Kidney (tissue), 14 donors: ENCODE data around the gene CCDC78. TPM values are rescaled to one million over a fixed set of nuclear protein-coding genes. Genes with fewer than 3 reads are reported as not detected.

Source experiments
- DNase-seq, 5 donors: peaks; one replicate each; pipeline ENCODE4 v3.0.0-alpha.2; 2013 to 2020
- FAIRE-seq: peaks from 2 replicates; lab custom pipeline; 2012; peaks lifted over from hg19 to GRCh38; lab: Jason Lieb, UNC
- H3K27ac ChIP-seq, 2 donors: one replicate each; pipeline ENCODE4 v1.7.0; 2013; ENCODE audit warnings: low read depth in 2 of 2, low read length in 2 of 2, inconsistent platforms in 1 of 2
- H3K27me3 ChIP-seq: one replicate; pipeline ENCODE4 v1.7.1; 2013; ENCODE audit warnings: low read length, inconsistent platforms; ENCODE audit not compliant: control insufficient read depth, insufficient read depth
- H3K36me3 ChIP-seq, 3 donors: one replicate each; pipeline versions ENCODE4 v1.7.0 to v1.7.1; 2013; ENCODE audit warnings: low read length in 3 of 3, control low read depth in 1 of 3, inconsistent platforms in 1 of 3; ENCODE audit not compliant: insufficient read depth in 3 of 3, control insufficient read depth in 2 of 3
- H3K4me1 ChIP-seq, 3 donors: one replicate each; pipeline versions ENCODE4 v1.7.0 to v1.7.1; 2013; ENCODE audit warnings: low read length in 3 of 3, inconsistent platforms in 1 of 3, low read depth in 1 of 3; ENCODE audit not compliant: control insufficient read depth in 2 of 3, insufficient read depth in 2 of 3
- H3K4me3 ChIP-seq, 3 donors: one replicate each; pipeline versions ENCODE4 v1.7.0 to v1.8.1; 2013; ENCODE audit warnings: low read length in 3 of 3, control low read depth in 1 of 3, inconsistent platforms in 1 of 3
- H3K9ac ChIP-seq, 3 donors: one replicate each; pipeline versions ENCODE4 v1.7.0 to v1.7.1; 2013; ENCODE audit warnings: low read length in 3 of 3, control low read depth in 1 of 3, inconsistent platforms in 1 of 3
- H3K9me3 ChIP-seq, 3 donors: one replicate each; pipeline versions ENCODE4 v1.7.0 to v1.7.1; 2013; ENCODE audit warnings: low read length in 3 of 3, control low read depth in 1 of 3, inconsistent platforms in 1 of 3; ENCODE audit not compliant: control insufficient read depth in 2 of 3, insufficient read depth in 1 of 3
- intact Hi-C: fragments of 100-400 bp; cut with DNase I; formaldehyde crosslinking; loops from one replicate; pipeline ENCODE4 v1.11.1; 2022
- polyA plus RNA-seq: library from polyadenylated mRNA; stranded (reverse); fragments of 350-450 nt; fragmentation: Illumina TruSeq; extraction: RNeasy Lipid Tissue Mini Kit (QIAGEN cat#74804); gene quantifications from one replicate; pipeline ENCODE4 v1.2.3, GENCODE V29; 2014; ENCODE audit warnings: low read depth, low replicate concordance; ENCODE audit not compliant: insufficient read depth
- total RNA-seq: library from RNA; stranded (reverse); fragmentation: NEBNext Ultra II Directional; extraction: Animal tissue kit (Norgen Biotek cat#: 25700); gene quantifications from one replicate; pipeline ENCODE4 v1.2.1, GENCODE V29; 2021
- TF ChIP-seq, protein P1 (sequence below): IDR thresholded peaks from 3 replicates; pipeline ENCODE4 v1.5.1; 2012; ENCODE audit warnings: mild to moderate bottlenecking, moderate library complexity, borderline replicate concordance; ENCODE audit not compliant: insufficient read depth; ENCODE audit errors: extremely low read depth
- donor health status: control.
- donor health status: control.
- donor health status: control.
- donor health status: control.
- donor health status: control.
- donor health status: DM: yes; HTN: yes; CAD: no.
- donor health status: Normal renal cell carcinoma (clear cell type).

Gene CCDC78
- total and polyA plus RNA-seq, 2 donors from 2014 or later, result 1.3 to 2.6 TPM

DNA sequence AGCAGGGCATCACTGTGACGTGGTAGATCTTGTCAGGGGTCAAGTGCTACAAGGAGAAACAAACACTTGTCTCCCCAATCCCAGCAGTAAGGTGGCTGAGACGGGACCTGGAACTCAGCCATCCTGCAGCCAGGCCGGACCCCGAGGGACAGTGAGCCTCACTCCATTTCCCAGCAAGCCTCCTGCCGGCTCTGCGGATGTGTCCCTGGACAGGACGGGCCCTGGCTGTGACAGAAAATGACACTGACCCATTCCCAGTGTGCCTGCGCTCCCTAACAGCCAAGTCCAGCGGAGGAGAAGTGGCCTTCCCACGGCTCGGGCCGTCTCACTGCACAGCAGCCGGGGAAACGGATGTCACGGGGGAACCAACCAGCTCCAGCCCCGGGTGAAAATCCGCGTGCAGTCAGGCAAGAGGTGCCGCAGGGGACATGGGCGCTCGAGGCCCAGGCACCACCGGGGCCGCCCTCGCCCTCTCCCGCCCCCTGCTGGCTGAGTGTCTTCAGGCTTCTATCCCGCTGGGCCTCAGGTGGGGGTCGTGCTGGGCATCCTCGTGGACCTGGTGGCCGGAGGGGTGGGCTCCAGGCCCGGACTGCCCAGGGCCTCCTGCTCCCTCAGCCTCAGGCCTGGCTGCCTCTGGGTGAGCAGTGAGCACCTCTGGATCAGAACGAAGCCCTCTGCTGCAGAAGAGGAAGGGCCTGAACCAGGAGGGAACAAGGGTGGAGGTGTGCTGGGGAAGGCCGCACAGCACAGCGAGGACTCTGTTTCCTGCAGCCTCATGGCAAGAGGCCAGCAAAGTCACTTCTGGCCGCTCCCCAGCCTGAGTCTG is 7.4 kb upstream of the CCDC78 start:
- Histone ChIP-seq H3K27me3 (no peaks in the 10 kb centered on the region), H3K4me1 (peaks cover 0 to under 1% (median 0%) of the 10 kb centered on the region in 3 donors), H3K9me3 (no peaks in the 10 kb centered on the region), H3K9ac (no peak overlapping the region), H3K4me3 (no peak overlapping the region), H3K27ac (no peak overlapping the region), H3K36me3 (peaks cover 0 to 3% (median 0%) of the 10 kb centered on the region in 3 donors)
- DNase-seq, result peak in 2 of 5 donors; percentile 42 to 73
- intact Hi-C loops, result no loop called here
- FAIRE-seq, result no peak
- TF ChIP-seq, protein P1, sequence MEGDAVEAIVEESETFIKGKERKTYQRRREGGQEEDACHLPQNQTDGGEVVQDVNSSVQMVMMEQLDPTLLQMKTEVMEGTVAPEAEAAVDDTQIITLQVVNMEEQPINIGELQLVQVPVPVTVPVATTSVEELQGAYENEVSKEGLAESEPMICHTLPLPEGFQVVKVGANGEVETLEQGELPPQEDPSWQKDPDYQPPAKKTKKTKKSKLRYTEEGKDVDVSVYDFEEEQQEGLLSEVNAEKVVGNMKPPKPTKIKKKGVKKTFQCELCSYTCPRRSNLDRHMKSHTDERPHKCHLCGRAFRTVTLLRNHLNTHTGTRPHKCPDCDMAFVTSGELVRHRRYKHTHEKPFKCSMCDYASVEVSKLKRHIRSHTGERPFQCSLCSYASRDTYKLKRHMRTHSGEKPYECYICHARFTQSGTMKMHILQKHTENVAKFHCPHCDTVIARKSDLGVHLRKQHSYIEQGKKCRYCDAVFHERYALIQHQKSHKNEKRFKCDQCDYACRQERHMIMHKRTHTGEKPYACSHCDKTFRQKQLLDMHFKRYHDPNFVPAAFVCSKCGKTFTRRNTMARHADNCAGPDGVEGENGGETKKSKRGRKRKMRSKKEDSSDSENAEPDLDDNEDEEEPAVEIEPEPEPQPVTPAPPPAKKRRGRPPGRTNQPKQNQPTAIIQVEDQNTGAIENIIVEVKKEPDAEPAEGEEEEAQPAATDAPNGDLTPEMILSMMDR, result no peak

DNA sequence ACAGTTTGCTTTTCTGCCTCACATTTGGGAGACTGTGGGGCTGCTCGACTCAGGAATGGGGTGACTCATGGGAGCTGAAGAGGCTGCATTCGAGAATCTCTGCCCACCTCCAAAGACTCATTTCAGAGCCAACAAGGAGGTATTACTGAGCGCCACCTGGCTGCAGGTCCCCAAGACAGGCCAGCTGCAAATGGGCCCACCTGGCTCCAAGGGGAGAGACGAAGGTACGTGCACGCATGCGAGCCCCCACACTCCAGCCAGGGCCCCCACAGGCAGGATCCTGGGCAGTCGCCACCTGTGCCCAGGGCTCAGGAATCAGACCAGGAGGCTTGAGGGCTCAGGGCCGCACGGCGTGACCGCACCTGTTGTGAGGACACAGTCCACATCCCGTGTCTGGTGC is 6.7 kb upstream of the CCDC78 start:
- Histone ChIP-seq H3K9ac (no peak overlapping the region), H3K4me3 (no peak overlapping the region), H3K27me3 (no peaks in the 10 kb centered on the region), H3K36me3 (peaks cover 0 to 3% (median 0%) of the 10 kb centered on the region in 3 donors), H3K9me3 (no peaks in the 10 kb centered on the region), H3K27ac (no peak overlapping the region), H3K4me1 (peaks cover 0 to 3% (median 0%) of the 10 kb centered on the region in 3 donors)
- TF ChIP-seq, protein P1, result no peak
- DNase-seq (peak in 1 of 5 donors; percentile 29), FAIRE-seq (no peak)
- intact Hi-C loops, result no loop called here

DNA sequence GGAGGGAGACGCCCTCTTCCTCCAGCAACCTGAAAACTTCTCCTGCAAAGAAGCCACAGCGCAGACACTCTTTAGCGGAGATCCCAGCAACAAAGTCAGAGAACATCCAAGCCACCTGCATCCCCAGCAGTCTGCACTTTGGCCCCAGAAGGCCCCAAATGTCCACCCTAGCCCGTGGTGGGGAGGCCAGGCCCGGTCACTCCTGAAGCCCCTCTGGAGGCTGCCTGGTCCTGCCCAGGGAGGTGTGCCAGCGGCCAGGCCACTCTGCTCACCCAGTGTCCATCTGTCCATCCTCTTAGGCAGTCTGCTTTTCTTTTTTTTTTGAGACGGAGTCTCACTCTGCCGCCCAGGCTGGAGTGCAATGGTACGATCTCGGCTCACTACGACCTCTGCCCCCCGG is 6.1 kb upstream of the CCDC78 start:
- H3K36me3 ChIP-seq, result peaks cover 0 to 3% (median 0%) of the 10 kb centered on the region in 3 donors
- H3K4me3 ChIP-seq, result no peak overlapping the region
- H3K27me3 ChIP-seq, result no peaks in the 10 kb centered on the region
- no peak for FAIRE-seq
- H3K27ac ChIP-seq, result no peak overlapping the region
- H3K9ac ChIP-seq, result no peak overlapping the region
- DNase-seq, result no peak
- TF ChIP-seq, protein P1, result no peak
- no peaks in the 10 kb centered on the region for H3K9me3 ChIP-seq
- intact Hi-C loops, result no loop called here
- H3K4me1 ChIP-seq, result peaks cover 0 to 5% (median 0%) of the 10 kb centered on the region in 3 donors
